Measurements from ENCODE around the gene PIK3CD.

DNA sequence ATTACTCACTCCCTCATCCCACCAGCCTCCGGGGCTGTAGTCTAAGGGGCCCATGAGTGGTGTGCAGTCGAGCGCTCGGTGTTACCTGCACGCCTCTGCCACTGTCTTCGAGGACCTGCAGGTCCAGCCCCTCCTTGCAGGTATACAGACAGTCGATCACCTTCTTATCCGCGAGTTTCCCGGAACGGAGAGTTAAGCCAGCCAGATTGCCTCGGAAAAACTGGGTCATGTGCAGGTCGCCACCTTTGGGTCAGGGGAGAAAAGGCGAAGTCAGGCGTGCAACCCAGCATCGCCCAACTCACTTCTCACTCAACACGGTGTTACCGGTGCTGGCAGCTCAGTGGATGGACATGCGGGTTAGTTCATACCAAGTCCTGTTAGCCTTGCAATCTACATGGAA, 84.3 kb downstream of the PIK3CD start:
- no peak for TF ChIP-seq CTCF (IDR thresholded peaks at IDR 0.05)
- no peak for TF ChIP-seq POLR2A (IDR thresholded peaks at IDR 0.05)

Data from esophagus squamous epithelium (tissue), 4 donors.